ENCODE measurements around the gene TSPEAR. TPM values are rescaled to one million over a fixed set of nuclear protein-coding genes. Genes with fewer than 3 reads are reported as not detected.

The TSPEAR gene
- total RNA-seq, 1 experiment from 2014 or later = not detected

GRCh38 chr21:44658913-44659595 is 52.3 kb downstream of the TSPEAR start:
- Mint-ChIP-seq H3K9me3 (ENCODE audit: low read depth, unreplicated experiment) (peaks cover 2% of the 10 kb centered on the region), H3K4me1 (ENCODE audit: low read depth, unreplicated experiment) (no peaks in the 10 kb centered on the region), H3K36me3 (ENCODE audit: insufficient read depth, unreplicated experiment) (no peaks in the 10 kb centered on the region), H3K27ac (ENCODE audit: unreplicated experiment) (no peak overlapping the region), H3K27me3 (ENCODE audit: unreplicated experiment) (peaks cover 79% of the 10 kb centered on the region), H3K4me3 (ENCODE audit: low read depth, unreplicated experiment) (no peak overlapping the region)
- no peak for TF ChIP-seq CTCF (IDR thresholded peaks at IDR 0.05; ENCODE audit: unreplicated experiment)
- CTCF ChIA-PET = no interaction called here
- no peak for DNase-seq
- no TSS peak for BruUV-seq (replicated peaks)
- intact Hi-C loops (cut with micrococcal nuclease; ENCODE audit: unreplicated experiment) = no loop called here

- H3K4me1 Mint-ChIP-seq (ENCODE audit: low read depth, unreplicated experiment) = no peaks in the 10 kb centered on the region
- no peak for DNase-seq
- CTCF ChIA-PET = no interaction called here
- H3K27ac Mint-ChIP-seq (ENCODE audit: unreplicated experiment) = no peak overlapping the region
- H3K27me3 Mint-ChIP-seq (ENCODE audit: unreplicated experiment) = peaks cover 84% of the 10 kb centered on the region
- H3K36me3 Mint-ChIP-seq (ENCODE audit: insufficient read depth, unreplicated experiment) = peaks cover 3% of the 10 kb centered on the region
- peaks cover 2% of the 10 kb centered on the region for H3K9me3 Mint-ChIP-seq (ENCODE audit: low read depth, unreplicated experiment)
- no peak overlapping the region for H3K4me3 Mint-ChIP-seq (ENCODE audit: low read depth, unreplicated experiment)
- no peak for TF ChIP-seq CTCF (IDR thresholded peaks at IDR 0.05; ENCODE audit: unreplicated experiment)
- intact Hi-C loops (cut with micrococcal nuclease; ENCODE audit: unreplicated experiment) = no loop called here
- no TSS peak for BruUV-seq (replicated peaks)
Measured at GRCh38 chr21:44658541-44658910, 52.8 kb downstream of the TSPEAR start.

GRCh38 chr21:44657635-44658540 is 53.5 kb downstream of the TSPEAR start, which contains the start of gene KRTAP12-3:
Gene KRTAP12-3, plus strand, starts transcription at chr21:44657932. Its CDS starts 48 bp downstream, at chr21:44657980.
- no TSS peak for BruUV-seq (replicated peaks)
- H3K9me3 Mint-ChIP-seq (ENCODE audit: low read depth, unreplicated experiment) = peaks cover 2% of the 10 kb centered on the region
- CTCF ChIA-PET = no interaction called here
- no peak for DNase-seq
- peaks cover 89% of the 10 kb centered on the region for H3K27me3 Mint-ChIP-seq (ENCODE audit: unreplicated experiment)
- H3K36me3 Mint-ChIP-seq (ENCODE audit: insufficient read depth, unreplicated experiment) = peaks cover 3% of the 10 kb centered on the region
- no peak within 1 kb of the TSS for H3K4me3 Mint-ChIP-seq (ENCODE audit: low read depth, unreplicated experiment)
- no peak for TF ChIP-seq CTCF (IDR thresholded peaks at IDR 0.05; ENCODE audit: unreplicated experiment)
- no peak within 1 kb of the TSS for H3K27ac Mint-ChIP-seq (ENCODE audit: unreplicated experiment)
- intact Hi-C loops (cut with micrococcal nuclease; ENCODE audit: unreplicated experiment) = no loop called here
- no peaks in the 10 kb centered on the region for H3K4me1 Mint-ChIP-seq (ENCODE audit: low read depth, unreplicated experiment)

GRCh38 chr21:44656868-44657267 is 54.5 kb downstream of the TSPEAR start:
- H3K9me3 Mint-ChIP-seq (ENCODE audit: low read depth, unreplicated experiment) = peaks cover 2% of the 10 kb centered on the region
- intact Hi-C loops (cut with micrococcal nuclease; ENCODE audit: unreplicated experiment) = no loop called here
- H3K4me3 Mint-ChIP-seq (ENCODE audit: low read depth, unreplicated experiment) = no peak overlapping the region
- DNase-seq = no peak
- no peak for TF ChIP-seq CTCF (IDR thresholded peaks at IDR 0.05; ENCODE audit: unreplicated experiment)
- H3K27ac Mint-ChIP-seq (ENCODE audit: unreplicated experiment) = no peak overlapping the region
- peaks cover 85% of the 10 kb centered on the region for H3K27me3 Mint-ChIP-seq (ENCODE audit: unreplicated experiment)
- BruUV-seq (replicated peaks) = no TSS peak
- peaks cover 3% of the 10 kb centered on the region for H3K36me3 Mint-ChIP-seq (ENCODE audit: insufficient read depth, unreplicated experiment)
- CTCF ChIA-PET = no interaction called here
- no peaks in the 10 kb centered on the region for H3K4me1 Mint-ChIP-seq (ENCODE audit: low read depth, unreplicated experiment)

Data from Calu3 (cell line).